HepG2 (cell line): ENCODE data around the gene HEATR5B. TPM values are rescaled to one million over a fixed set of nuclear protein-coding genes. Genes with fewer than 3 reads are reported as not detected.

Experiments
- ATF1 ChIP-seq: IDR thresholded peaks from 2 replicates; pipeline ENCODE4 v1.6.1; 2016; ENCODE audit warnings: mild to moderate bottlenecking, control low read depth
- CENPBD1 ChIP-seq: sonication (generic); formaldehyde crosslinking; IDR thresholded peaks from 2 replicates; pipeline ENCODE4 v1.8.0; 2022; ENCODE audit warnings: missing genetic modification reagents, low read depth, mild to moderate bottlenecking, borderline replicate concordance
- DBP ChIP-seq: sonication (generic); formaldehyde crosslinking; IDR thresholded peaks from 2 replicates; pipeline ENCODE4 v1.4.0; 2020; ENCODE audit warnings: missing genetic modification reagents; ENCODE audit errors: not compliant biosample characterization
- EEA1 ChIP-seq: sonication (generic); formaldehyde crosslinking; IDR thresholded peaks from 2 replicates; pipeline ENCODE4 v1.5.1; 2020; ENCODE audit warnings: mild to moderate bottlenecking, missing genetic modification reagents, borderline replicate concordance
- HIVEP1 ChIP-seq: sonication (generic); formaldehyde crosslinking; IDR thresholded peaks from 2 replicates; pipeline ENCODE4 v1.4.0; 2020; ENCODE audit warnings: mild to moderate bottlenecking, missing genetic modification reagents
- HNRNPLL ChIP-seq: fragments of 200-400 bp; formaldehyde crosslinking; IDR thresholded peaks from 2 replicates; pipeline ENCODE4 v1.6.1; 2017; ENCODE audit warnings: mild to moderate bottlenecking, low read depth, low read length; ENCODE audit not compliant: poor library complexity, severe bottlenecking
- HOXD1 ChIP-seq: sonication (generic); formaldehyde crosslinking; IDR thresholded peaks from 2 replicates; pipeline ENCODE4 v1.5.0; 2020; ENCODE audit warnings: missing genetic modification reagents
- IKZF1 ChIP-seq: fragments of 450-650 bp; IDR thresholded peaks from 2 replicates; pipeline ENCODE4 v1.7.1; 2016
- MAFF ChIP-seq: IDR thresholded peaks from 2 replicates; pipeline ENCODE4 v1.6.1; 2011; ENCODE audit warnings: low read depth, low read length, improper control_type of control experiment
- MLLT10 ChIP-seq: sonication (generic); formaldehyde crosslinking; IDR thresholded peaks from 2 replicates; pipeline ENCODE4 v1.4.0; 2020; ENCODE audit warnings: missing genetic modification reagents
- PPARG ChIP-seq: conservative IDR thresholded peaks from 2 replicates; pipeline ENCODE4 v1.6.1; 2016; ENCODE audit warnings: missing biosample characterization, missing genetic modification reagents
- PTBP1 ChIP-seq: fragments of 200-400 bp; formaldehyde crosslinking; IDR thresholded peaks from 2 replicates; pipeline ENCODE4 v1.6.1; 2018; ENCODE audit warnings: low read length, low read depth; ENCODE audit not compliant: poor library complexity, severe bottlenecking
- SNAI1 ChIP-seq: sonication (generic); formaldehyde crosslinking; IDR thresholded peaks from 2 replicates; pipeline ENCODE4 v1.5.0; 2020; ENCODE audit warnings: mild to moderate bottlenecking, missing genetic modification reagents, borderline replicate concordance
- TARDBP ChIP-seq: sonication (generic); formaldehyde crosslinking; IDR thresholded peaks from 2 replicates; pipeline ENCODE4 v1.8.0; 2022; ENCODE audit warnings: mild to moderate bottlenecking, missing genetic modification reagents
- ZBTB21 ChIP-seq: sonication (generic); formaldehyde crosslinking; IDR thresholded peaks from 2 replicates; pipeline ENCODE4 v1.4.0; 2020; ENCODE audit warnings: missing genetic modification reagents
- ZFP37 ChIP-seq: sonication (generic); formaldehyde crosslinking; IDR thresholded peaks from 2 replicates; pipeline ENCODE4 v1.4.0; 2020; ENCODE audit warnings: missing genetic modification reagents, borderline replicate concordance
- ZFX ChIP-seq: sonication (generic); formaldehyde crosslinking; IDR thresholded peaks from 2 replicates; pipeline ENCODE4 v1.4.0; 2020; ENCODE audit warnings: mild to moderate bottlenecking, low read depth, missing genetic modification reagents, moderate library complexity
- ZGPAT ChIP-seq: IDR thresholded peaks from 2 replicates; pipeline ENCODE4 v1.6.1; 2016; ENCODE audit warnings: mild to moderate bottlenecking
- ZNF143 ChIP-seq: sonication (generic); formaldehyde crosslinking; IDR thresholded peaks from 2 replicates; pipeline ENCODE4 v1.4.0; 2020; ENCODE audit warnings: missing genetic modification reagents
- ZNF274 ChIP-seq: sonication (generic); formaldehyde crosslinking; IDR thresholded peaks from 2 replicates; pipeline ENCODE4 v1.5.1; 2020; ENCODE audit warnings: mild to moderate bottlenecking, missing genetic modification reagents
- ZNF30 ChIP-seq: sonication (generic); formaldehyde crosslinking; IDR thresholded peaks from 2 replicates; pipeline ENCODE4 v1.5.0; 2020; ENCODE audit warnings: mild to moderate bottlenecking, missing genetic modification reagents
- ZNF367 ChIP-seq: sonication (generic); formaldehyde crosslinking; IDR thresholded peaks from 2 replicates; pipeline ENCODE4 v1.4.0; 2020; ENCODE audit warnings: missing genetic modification reagents, borderline replicate concordance
- ZNF580 ChIP-seq: IDR thresholded peaks from 2 replicates; pipeline ENCODE4 v1.6.1; 2016; ENCODE audit warnings: low read depth, borderline replicate concordance
- ZNF724P ChIP-seq: sonication (generic); formaldehyde crosslinking; IDR thresholded peaks from 2 replicates; pipeline ENCODE4 v1.8.0; 2022; ENCODE audit warnings: missing genetic modification reagents, borderline replicate concordance
- ZNF777 ChIP-seq: sonication (generic); formaldehyde crosslinking; IDR thresholded peaks from 2 replicates; pipeline ENCODE4 v1.4.0; 2020; ENCODE audit warnings: missing genetic modification reagents
- ZNF781 ChIP-seq: sonication (generic); formaldehyde crosslinking; IDR thresholded peaks from 2 replicates; pipeline ENCODE4 v1.5.1; 2020; ENCODE audit warnings: borderline replicate concordance, mild to moderate bottlenecking, missing genetic modification reagents; ENCODE audit errors: not compliant biosample characterization
- ZNF879 ChIP-seq: sonication (generic); formaldehyde crosslinking; IDR thresholded peaks from 2 replicates; pipeline ENCODE4 v1.8.1; 2023; ENCODE audit warnings: missing genetic modification reagents
- polyA plus RNA-seq, 8 experiments: library from polyadenylated mRNA; depleted of rRNA in 3 of 8; stranded (reverse) in 7 of 8; unstranded in 1 of 8; fragments of >200 nt; fragmentation: Illumina TruSeq in 4 of 8; extraction: Trizol in 4 of 8; gene quantifications; 2 replicates each; pipeline versions ENCODE4 v1.2.1 to v1.2.3, GENCODE V29; 2011 to 2016; ENCODE audit warnings: low read depth in 4 of 8, missing spikeins in 1 of 8, mixed read lengths in 1 of 8; ENCODE audit not compliant: insufficient read depth in 1 of 8
- total RNA-seq, 5 experiments: library from RNA; depleted of rRNA; stranded (reverse); fragments of >200 nt; fragmentation: Illumina TruSeq; extraction: Trizol; gene quantifications; 2 replicates each; pipeline ENCODE4 v1.2.3, GENCODE V29; 2016; ENCODE audit warnings: low read depth in 1 of 5

The HEATR5B gene
- total and polyA plus RNA-seq, 2 of the 13 experiments (the other 11 are each of a cell fraction or from before 2014, with no cell fraction given): 12.7 to 16.3 TPM

- TF ChIP-seq ZNF30 (CRISPR knock-in tag): peak; percentile 70; the same call in 1 of the 2 replicates
- peak; percentile 82; the same call in 1 of the 2 replicates for TF ChIP-seq EEA1
- TF ChIP-seq PTBP1: no peak
- TF ChIP-seq ZNF143: peak; percentile 91
- TF ChIP-seq PPARG (CRISPR knock-in tag): no peak
- TF ChIP-seq ZNF781 (CRISPR knock-in tag): peak; percentile 66
- peak; percentile 72; the same call in 1 of the 2 replicates for TF ChIP-seq ZNF580
- TF ChIP-seq HIVEP1: peak; percentile 72; the same call in 1 of the 2 replicates
- no peak; the same call in 1 of the 2 replicates for TF ChIP-seq ATF1 (CRISPR knock-in tag)
- peak; percentile 78; the same call in 1 of the 2 replicates for TF ChIP-seq ZNF879 (CRISPR knock-in tag)
- TF ChIP-seq ZNF777 (CRISPR knock-in tag): no peak
- TF ChIP-seq MLLT10: no peak
- no peak for TF ChIP-seq HOXD1 (CRISPR knock-in tag)
- peak; percentile 73 for TF ChIP-seq TARDBP (CRISPR knock-in tag)
- TF ChIP-seq ZNF274 (CRISPR knock-in tag): peak; percentile 76
- peak; percentile 81; the same call in 1 of the 2 replicates for TF ChIP-seq CENPBD1 (CRISPR knock-in tag)
- no peak for TF ChIP-seq MAFF
- no peak for TF ChIP-seq ZBTB21
- TF ChIP-seq ZFP37 (CRISPR knock-in tag): no peak
- TF ChIP-seq ZFX: peak; percentile 94
- no peak; the same call in none of the 2 replicates for TF ChIP-seq ZGPAT (CRISPR knock-in tag)
- peak; percentile 74 for TF ChIP-seq HNRNPLL
- no peak for TF ChIP-seq DBP
- TF ChIP-seq ZNF367: no peak
- TF ChIP-seq SNAI1 (CRISPR knock-in tag): 0 out of 2 replicates have a peak, but pooled peaks have one; percentile 8
- 0 out of 2 replicates have a peak, but pooled peaks have one; percentile 54 for TF ChIP-seq ZNF724P (CRISPR knock-in tag)
- no peak for TF ChIP-seq IKZF1
These were observed 117.6 kb downstream of the HEATR5B start, which contains the start of gene STRN (continued) for GRCh38 chr2:36966370-36967235.
